ENCODE data around the gene MGMT. TPM values are rescaled to one million over a fixed set of nuclear protein-coding genes. Genes with fewer than 3 reads are reported as not detected.

MGMT gene
- polyA plus RNA-seq, 1 experiment: 10.9 TPM

GRCh38 chr10:129770286-129770685, 303.2 kb downstream of the MGMT start:
- peaks cover 94% of the 10 kb centered on the region for H3K9me3 ChIP-seq (ENCODE audit: control insufficient read depth, insufficient read depth, low read length)
- no peak overlapping the region for H3K27ac ChIP-seq (ENCODE audit: low read depth, low read length)
- H3K4me3 ChIP-seq (ENCODE audit: low read depth, low read length): no peak overlapping the region
- DNase-seq (ENCODE audit: low read depth, low spot score): no peak
- ChIA-PET CTCF (no interaction called here), POLR2A (no interaction called here)
- H3K27me3 ChIP-seq (ENCODE audit: control insufficient read depth, insufficient read depth, low read length): no peaks in the 10 kb centered on the region
- TF ChIP-seq, protein P1, sequence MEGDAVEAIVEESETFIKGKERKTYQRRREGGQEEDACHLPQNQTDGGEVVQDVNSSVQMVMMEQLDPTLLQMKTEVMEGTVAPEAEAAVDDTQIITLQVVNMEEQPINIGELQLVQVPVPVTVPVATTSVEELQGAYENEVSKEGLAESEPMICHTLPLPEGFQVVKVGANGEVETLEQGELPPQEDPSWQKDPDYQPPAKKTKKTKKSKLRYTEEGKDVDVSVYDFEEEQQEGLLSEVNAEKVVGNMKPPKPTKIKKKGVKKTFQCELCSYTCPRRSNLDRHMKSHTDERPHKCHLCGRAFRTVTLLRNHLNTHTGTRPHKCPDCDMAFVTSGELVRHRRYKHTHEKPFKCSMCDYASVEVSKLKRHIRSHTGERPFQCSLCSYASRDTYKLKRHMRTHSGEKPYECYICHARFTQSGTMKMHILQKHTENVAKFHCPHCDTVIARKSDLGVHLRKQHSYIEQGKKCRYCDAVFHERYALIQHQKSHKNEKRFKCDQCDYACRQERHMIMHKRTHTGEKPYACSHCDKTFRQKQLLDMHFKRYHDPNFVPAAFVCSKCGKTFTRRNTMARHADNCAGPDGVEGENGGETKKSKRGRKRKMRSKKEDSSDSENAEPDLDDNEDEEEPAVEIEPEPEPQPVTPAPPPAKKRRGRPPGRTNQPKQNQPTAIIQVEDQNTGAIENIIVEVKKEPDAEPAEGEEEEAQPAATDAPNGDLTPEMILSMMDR (IDR thresholded peaks at IDR 0.05; ENCODE audit: low read depth, low read length): no peak

DNA sequence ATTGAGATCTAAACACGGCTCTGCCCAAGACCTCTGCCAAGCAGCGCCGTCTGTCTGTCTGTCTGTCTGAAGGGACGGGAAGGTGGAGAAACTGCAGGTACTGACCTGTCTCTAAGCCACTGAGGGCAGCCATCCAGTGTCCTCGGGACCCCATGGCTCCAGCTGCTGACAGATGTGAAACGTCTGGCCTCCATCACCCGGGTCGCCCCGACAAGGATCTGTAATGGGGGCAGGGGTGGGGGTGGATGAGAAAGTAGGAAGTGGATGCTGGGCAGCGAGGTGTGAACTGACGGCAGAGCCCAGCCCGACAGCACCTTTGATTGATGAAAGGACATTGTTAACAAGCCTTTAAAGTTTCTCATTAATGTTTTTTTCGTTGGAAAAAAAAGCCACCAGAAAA, 304.0 kb downstream of the MGMT start:
- POLR2A ChIA-PET: no interaction called here
- Histone ChIP-seq H3K27me3 (ENCODE audit: control insufficient read depth, insufficient read depth, low read length) (no peaks in the 10 kb centered on the region), H3K27ac (ENCODE audit: low read depth, low read length) (no peak overlapping the region), H3K9me3 (ENCODE audit: control insufficient read depth, insufficient read depth, low read length) (peaks cover 94% of the 10 kb centered on the region), H3K4me3 (ENCODE audit: low read depth, low read length) (no peak overlapping the region)
- CTCF ChIA-PET: interaction anchor here (0.6 kb wide), 1 partner anchor 201 kb away, joined by 3 read pairs; no protein-coding TSS in a partner anchor
- no peak for DNase-seq (ENCODE audit: low read depth, low spot score)
- TF ChIP-seq, protein P1 (IDR thresholded peaks at IDR 0.05; ENCODE audit: low read depth, low read length): no peak

DNA sequence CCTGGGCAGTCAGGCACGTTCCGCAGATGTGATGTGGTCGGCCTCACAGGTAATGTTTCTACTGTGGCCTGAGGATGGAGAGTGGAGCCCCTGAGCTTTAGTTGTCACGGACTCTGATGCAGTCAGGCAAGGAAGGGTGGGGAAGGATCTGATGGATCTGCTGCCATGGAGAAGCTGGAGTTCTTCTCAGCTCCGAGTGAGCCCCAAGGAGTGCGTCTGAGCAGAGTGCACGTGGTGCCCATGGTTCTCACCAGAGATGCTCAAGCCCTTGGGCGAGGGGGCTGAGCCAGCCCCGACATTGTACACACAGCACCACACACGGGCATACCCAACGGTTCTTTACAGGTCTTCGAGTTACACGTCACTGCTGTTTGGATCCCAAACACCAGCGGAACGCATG, 304.5 kb downstream of the MGMT start:
- DNase-seq (ENCODE audit: low read depth, low spot score): no peak
- CTCF ChIA-PET: interaction anchor here (0.6 kb wide), 1 partner anchor 200 kb away, joined by 3 read pairs; no protein-coding TSS in a partner anchor

GRCh38 chr10:129771991-129772431, 305.0 kb downstream of the MGMT start:
- CTCF ChIA-PET: no interaction called here
- Histone ChIP-seq H3K27me3 (ENCODE audit: control insufficient read depth, insufficient read depth, low read length) (no peaks in the 10 kb centered on the region), H3K9me3 (ENCODE audit: control insufficient read depth, insufficient read depth, low read length) (peaks cover 89% of the 10 kb centered on the region), H3K27ac (ENCODE audit: low read depth, low read length) (no peak overlapping the region), H3K4me3 (ENCODE audit: low read depth, low read length) (no peak overlapping the region)
- no peak for DNase-seq (ENCODE audit: low read depth, low spot score)
- POLR2A ChIA-PET: no interaction called here
- TF ChIP-seq, protein P1 (IDR thresholded peaks at IDR 0.05; ENCODE audit: low read depth, low read length): no peak

More for the DNA sequence above, 304.5 kb downstream of the MGMT start:
- TF ChIP-seq, protein P1 (IDR thresholded peaks at IDR 0.05; ENCODE audit: low read depth, low read length): no peak
- POLR2A ChIA-PET: no interaction called here
- Histone ChIP-seq H3K27ac (ENCODE audit: low read depth, low read length) (no peak overlapping the region), H3K9me3 (ENCODE audit: control insufficient read depth, insufficient read depth, low read length) (peaks cover 91% of the 10 kb centered on the region), H3K27me3 (ENCODE audit: control insufficient read depth, insufficient read depth, low read length) (no peaks in the 10 kb centered on the region), H3K4me3 (ENCODE audit: low read depth, low read length) (no peak overlapping the region)

DNA sequence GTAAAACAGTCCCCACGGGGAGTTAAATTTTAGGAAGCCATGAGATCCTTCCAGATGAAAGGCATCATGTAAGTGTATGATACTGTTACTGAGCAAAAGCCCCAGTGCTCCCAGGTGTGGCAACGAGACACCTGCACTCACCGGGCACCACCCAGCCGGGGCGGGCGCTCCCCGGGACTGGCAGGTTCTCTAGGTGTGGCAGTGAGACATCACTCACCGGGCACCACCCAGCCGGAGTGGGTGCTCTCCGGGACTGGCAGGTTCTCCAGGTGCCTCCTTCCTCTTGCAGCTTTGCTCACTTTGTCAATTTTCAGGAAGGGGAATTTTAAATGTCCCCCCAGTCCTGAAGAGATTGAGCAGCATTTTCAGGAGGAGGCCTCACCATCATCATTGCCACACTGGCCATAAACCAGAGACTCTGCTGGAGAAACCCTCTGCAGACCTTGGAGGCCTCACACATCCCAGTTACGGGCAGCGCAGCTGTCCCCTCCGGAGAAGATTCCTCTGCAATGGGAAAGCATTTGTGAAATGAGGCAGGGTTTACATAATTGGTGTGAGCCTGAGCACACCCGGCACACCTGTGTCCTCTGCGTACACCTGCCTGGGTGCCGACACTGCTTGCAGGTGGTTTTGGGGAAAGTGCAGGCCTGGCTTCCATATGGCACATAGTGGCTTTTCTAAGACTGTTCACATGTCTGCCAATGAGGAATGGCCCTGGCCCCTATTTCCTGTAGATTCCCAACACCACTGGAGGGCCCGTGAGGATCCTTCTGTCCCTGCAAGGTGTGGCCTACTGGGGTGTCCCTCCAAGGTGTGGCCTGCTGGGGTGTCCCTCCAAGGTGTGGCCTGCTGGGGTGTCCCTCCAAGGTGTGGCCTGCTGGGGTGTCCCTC, 305.7 kb downstream of the MGMT start:
- no peak for DNase-seq (ENCODE audit: low read depth, low spot score)
- Histone ChIP-seq H3K4me3 (ENCODE audit: low read depth, low read length) (no peak overlapping the region), H3K27ac (ENCODE audit: low read depth, low read length) (no peak overlapping the region), H3K9me3 (ENCODE audit: control insufficient read depth, insufficient read depth, low read length) (peaks cover 91% of the 10 kb centered on the region), H3K27me3 (ENCODE audit: control insufficient read depth, insufficient read depth, low read length) (no peaks in the 10 kb centered on the region)
- TF ChIP-seq, protein P1 (IDR thresholded peaks at IDR 0.05; ENCODE audit: low read depth, low read length): no peak
- POLR2A ChIA-PET: no interaction called here
- CTCF ChIA-PET: no interaction called here
